ENCODE data around the gene CMA1. TPM values are rescaled to one million over a fixed set of nuclear protein-coding genes. Genes with fewer than 3 reads are reported as not detected.

Gene CMA1
- total and polyA plus RNA-seq, 8 donors, result 0.23 to 1.7 TPM; not detected in 6

GRCh38 chr14:24465805-24466204, 42.3 kb downstream of the CMA1 start:
- intact Hi-C loops (cut with DNase I; ENCODE audit: low total_unique reads), result no loop called here
- Histone ChIP-seq H3K4me1 (no peaks in the 10 kb centered on the region), H3K9me3 (no peaks in the 10 kb centered on the region), H3K27ac (no peak overlapping the region), H3K27me3 (no peaks in the 10 kb centered on the region), H3K36me3 (no peaks in the 10 kb centered on the region), H3K4me3 (no peak overlapping the region)
- TF ChIP-seq POLR2A (IDR thresholded peaks at IDR 0.05) (no peak), CTCF (IDR thresholded peaks at IDR 0.05) (no peak), EP300 (IDR thresholded peaks at IDR 0.05) (no peak), POLR2AphosphoS5 (IDR thresholded peaks at IDR 0.05) (no peak)
- DNase-seq, result no peak
- 89 to 94% (median 90%) methylated on average over 3 of the region's 3 CpGs for WGBS, 5 donors

GRCh38 chr14:24465368-24465767, 42.7 kb downstream of the CMA1 start:
- TF ChIP-seq EP300 (IDR thresholded peaks at IDR 0.05), result no peak
- no peak for TF ChIP-seq POLR2A (IDR thresholded peaks at IDR 0.05)
- TF ChIP-seq POLR2AphosphoS5 (IDR thresholded peaks at IDR 0.05), result no peak
- no peak for TF ChIP-seq CTCF (IDR thresholded peaks at IDR 0.05)
- WGBS, 5 donors, result 92 to 96% (median 95%) methylated on average over 3 of the region's 3 CpGs
- no peaks in the 10 kb centered on the region for H3K9me3 ChIP-seq
- no peaks in the 10 kb centered on the region for H3K36me3 ChIP-seq
- H3K27me3 ChIP-seq, result no peaks in the 10 kb centered on the region
- no peak overlapping the region for H3K4me3 ChIP-seq
- DNase-seq, result no peak
- no peaks in the 10 kb centered on the region for H3K4me1 ChIP-seq
- H3K27ac ChIP-seq, result no peak overlapping the region
- intact Hi-C loops (cut with DNase I; ENCODE audit: low total_unique reads), result no loop called here

GRCh38 chr14:24463884-24464785, 43.9 kb downstream of the CMA1 start:
- 71 to 93% (median 72%) methylated on average over 4 of the region's 4 CpGs for WGBS, 5 donors

More at GRCh38 chr14:24463884-24464785, 43.9 kb downstream of the CMA1 start:
- TF ChIP-seq CTCF (IDR thresholded peaks at IDR 0.05) (no peak), POLR2AphosphoS5 (IDR thresholded peaks at IDR 0.05) (no peak), EP300 (IDR thresholded peaks at IDR 0.05) (no peak), POLR2A (IDR thresholded peaks at IDR 0.05) (no peak)
- H3K27me3 ChIP-seq, result no peaks in the 10 kb centered on the region
- intact Hi-C loops (cut with DNase I; ENCODE audit: low total_unique reads), result no loop called here
- H3K36me3 ChIP-seq, result no peaks in the 10 kb centered on the region
- H3K27ac ChIP-seq, result no peak overlapping the region
- H3K4me1 ChIP-seq, result no peaks in the 10 kb centered on the region
- no peaks in the 10 kb centered on the region for H3K9me3 ChIP-seq
- H3K4me3 ChIP-seq, result no peak overlapping the region
- DNase-seq, result no peak
